SK-N-SH treated with all-trans-retinoic acid at 6 μM for 48 hours (cell line): Measurements from ENCODE around the gene COL12A1.

Experiments used
- ATAC-seq: fragments of 200-7000 bp; cut with Tn5 transposase; 3 replicates; pipeline ENCODE4 v1.9.1; 2020; ENCODE audit warnings: mild to moderate bottlenecking, moderate library complexity
- ARNTL ChIP-seq: fragments of 450-650 bp; formaldehyde crosslinking; IDR thresholded peaks from 2 replicates; pipeline ENCODE4 v1.5.0; 2020; ENCODE audit warnings: low read depth, mild to moderate bottlenecking, moderate library complexity, borderline replicate concordance
- BACH2 ChIP-seq: fragments of 250-450 bp; sonication (Bioruptor Pico); IDR thresholded peaks from 2 replicates; pipeline ENCODE4 v1.9.0; 2021; ENCODE audit warnings: mild to moderate bottlenecking, borderline replicate concordance
- CSDC2 ChIP-seq: fragments of 250-450 bp; sonication (Bioruptor Pico); IDR thresholded peaks from 2 replicates; pipeline ENCODE4 v1.5.0; 2020; ENCODE audit warnings: mild to moderate bottlenecking, moderate library complexity
- ESRRG ChIP-seq: fragments of 250-450 bp; sonication (Bioruptor Pico); IDR thresholded peaks from 2 replicates; pipeline ENCODE4 v1.6.1; 2021; ENCODE audit warnings: mild to moderate bottlenecking
- GLIS3 ChIP-seq: fragments of 250-450 bp; sonication (Bioruptor Pico); IDR thresholded peaks from 2 replicates; pipeline ENCODE4 v1.5.0; 2020; ENCODE audit warnings: mild to moderate bottlenecking, moderate library complexity
- ISL1 ChIP-seq: fragments of 250-450 bp; sonication (Bioruptor Pico); IDR thresholded peaks from 2 replicates; pipeline ENCODE4 v2.1.2; 2022; ENCODE audit warnings: mild to moderate bottlenecking, moderate library complexity
- OSR1 ChIP-seq: fragments of 250-450 bp; sonication (Bioruptor Pico); IDR thresholded peaks from 2 replicates; pipeline ENCODE4 v1.8.0; 2022; ENCODE audit warnings: moderate library complexity, mild to moderate bottlenecking, inconsistent platforms
- PPARA ChIP-seq: fragments of 250-450 bp; sonication (Bioruptor Pico); IDR thresholded peaks from 2 replicates; pipeline ENCODE4 v1.5.0; 2020; ENCODE audit warnings: mild to moderate bottlenecking, borderline replicate concordance
- RARB ChIP-seq: fragments of 250-450 bp; sonication (Bioruptor Pico); IDR thresholded peaks from 2 replicates; pipeline ENCODE4 v1.8.0; 2021; ENCODE audit warnings: mild to moderate bottlenecking, moderate library complexity
- SNAI2 ChIP-seq: fragments of 250-450 bp; sonication (Bioruptor Pico); IDR thresholded peaks from 2 replicates; pipeline ENCODE4 v1.5.0; 2020; ENCODE audit warnings: mild to moderate bottlenecking, moderate library complexity
- TCF4 ChIP-seq: fragments of 250-450 bp; sonication (Bioruptor Pico); IDR thresholded peaks from 2 replicates; pipeline ENCODE4 v1.8.0; 2021; ENCODE audit warnings: mild to moderate bottlenecking, moderate library complexity, borderline replicate concordance
- TOX ChIP-seq: fragments of 250-450 bp; sonication (Bioruptor Pico); IDR thresholded peaks from 2 replicates; pipeline ENCODE4 v1.8.0; 2021; ENCODE audit warnings: mild to moderate bottlenecking, moderate library complexity, borderline replicate concordance
- ZC3H10 ChIP-seq: fragments of 250-450 bp; sonication (Bioruptor Pico); IDR thresholded peaks from 2 replicates; pipeline ENCODE4 v1.5.1; 2021; ENCODE audit warnings: mild to moderate bottlenecking, moderate library complexity
- ZFP3 ChIP-seq: fragments of 250-450 bp; sonication (Bioruptor Pico); IDR thresholded peaks from 2 replicates; pipeline ENCODE4 v1.5.0; 2020; ENCODE audit warnings: mild to moderate bottlenecking, moderate library complexity
- ZFP30 ChIP-seq: fragments of 450-650 bp; formaldehyde crosslinking; IDR thresholded peaks from 2 replicates; pipeline ENCODE4 v1.5.0; 2022; ENCODE audit warnings: mild to moderate bottlenecking, moderate library complexity
- ZNF565 ChIP-seq: fragments of 450-650 bp; formaldehyde crosslinking; conservative IDR thresholded peaks from 2 replicates; pipeline ENCODE4 v1.5.0; 2020; ENCODE audit warnings: low read depth, mild to moderate bottlenecking, moderate library complexity
- ZNF70 ChIP-seq: fragments of 450-650 bp; formaldehyde crosslinking; IDR thresholded peaks from 2 replicates; pipeline ENCODE4 v1.5.0; 2020; ENCODE audit warnings: mild to moderate bottlenecking, moderate library complexity
- ZNF8 ChIP-seq: fragments of 450-650 bp; formaldehyde crosslinking; IDR thresholded peaks from 2 replicates; pipeline ENCODE4 v1.5.0; 2020; ENCODE audit warnings: mild to moderate bottlenecking, moderate library complexity
- TF ChIP-seq, protein P1 (sequence below): fragments of 250-450 bp; sonication (Bioruptor Pico); IDR thresholded peaks from 2 replicates; pipeline ENCODE4 v1.5.1; 2021; ENCODE audit warnings: mild to moderate bottlenecking, moderate library complexity
- TF ChIP-seq, protein P2 (sequence below): fragments of 250-450 bp; sonication (Bioruptor Pico); IDR thresholded peaks from 2 replicates; pipeline ENCODE4 v1.5.1; 2020; ENCODE audit warnings: low read depth, mild to moderate bottlenecking, moderate library complexity
- TF ChIP-seq, protein P3 (sequence below): fragments of 250-450 bp; sonication (Bioruptor Pico); IDR thresholded peaks from 2 replicates; pipeline ENCODE4 v1.8.0; 2021; ENCODE audit warnings: low read depth, mild to moderate bottlenecking, moderate library complexity, borderline replicate concordance

The COL12A1 gene

DNA sequence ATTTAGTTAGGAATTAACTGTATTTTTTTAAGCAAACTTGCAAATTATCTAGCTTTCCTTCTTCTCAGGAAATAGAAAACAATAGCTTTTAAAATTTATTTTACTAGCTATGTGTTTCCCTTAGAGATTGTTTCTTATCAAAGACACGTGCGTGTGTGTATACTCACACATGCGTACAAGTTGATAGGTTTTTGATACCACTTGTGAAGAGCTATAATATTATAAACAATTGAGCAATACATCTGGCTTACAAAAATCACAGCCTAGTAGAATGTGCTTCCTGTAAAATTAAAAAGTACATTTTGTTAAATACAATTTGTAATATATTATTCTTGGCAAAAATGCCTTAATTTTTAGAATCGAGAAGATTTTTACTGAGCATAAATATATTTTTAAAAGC lies 33.9 kb downstream of the COL12A1 start:
- TF ChIP-seq ZFP3 (no peak), GLIS3 (CRISPR knock-in tag) (no peak), ARNTL (CRISPR knock-in tag) (no peak), ISL1 (CRISPR knock-in tag) (no peak)
- TF ChIP-seq, protein P1, sequence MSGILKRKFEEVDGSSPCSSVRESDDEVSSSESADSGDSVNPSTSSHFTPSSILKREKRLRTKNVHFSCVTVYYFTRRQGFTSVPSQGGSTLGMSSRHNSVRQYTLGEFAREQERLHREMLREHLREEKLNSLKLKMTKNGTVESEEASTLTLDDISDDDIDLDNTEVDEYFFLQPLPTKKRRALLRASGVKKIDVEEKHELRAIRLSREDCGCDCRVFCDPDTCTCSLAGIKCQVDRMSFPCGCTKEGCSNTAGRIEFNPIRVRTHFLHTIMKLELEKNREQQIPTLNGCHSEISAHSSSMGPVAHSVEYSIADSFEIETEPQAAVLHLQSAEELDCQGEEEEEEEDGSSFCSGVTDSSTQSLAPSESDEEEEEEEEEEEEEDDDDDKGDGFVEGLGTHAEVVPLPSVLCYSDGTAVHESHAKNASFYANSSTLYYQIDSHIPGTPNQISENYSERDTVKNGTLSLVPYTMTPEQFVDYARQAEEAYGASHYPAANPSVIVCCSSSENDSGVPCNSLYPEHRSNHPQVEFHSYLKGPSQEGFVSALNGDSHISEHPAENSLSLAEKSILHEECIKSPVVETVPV: no peak
- TF ChIP-seq, protein P2, sequence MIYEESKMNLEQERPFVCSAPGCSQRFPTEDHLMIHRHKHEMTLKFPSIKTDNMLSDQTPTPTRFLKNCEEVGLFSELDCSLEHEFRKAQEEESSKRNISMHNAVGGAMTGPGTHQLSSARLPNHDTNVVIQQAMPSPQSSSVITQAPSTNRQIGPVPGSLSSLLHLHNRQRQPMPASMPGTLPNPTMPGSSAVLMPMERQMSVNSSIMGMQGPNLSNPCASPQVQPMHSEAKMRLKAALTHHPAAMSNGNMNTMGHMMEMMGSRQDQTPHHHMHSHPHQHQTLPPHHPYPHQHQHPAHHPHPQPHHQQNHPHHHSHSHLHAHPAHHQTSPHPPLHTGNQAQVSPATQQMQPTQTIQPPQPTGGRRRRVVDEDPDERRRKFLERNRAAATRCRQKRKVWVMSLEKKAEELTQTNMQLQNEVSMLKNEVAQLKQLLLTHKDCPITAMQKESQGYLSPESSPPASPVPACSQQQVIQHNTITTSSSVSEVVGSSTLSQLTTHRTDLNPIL: no peak
- TF ChIP-seq, all 23 proteins: peak for 0
- ATAC-seq: no peak

DNA sequence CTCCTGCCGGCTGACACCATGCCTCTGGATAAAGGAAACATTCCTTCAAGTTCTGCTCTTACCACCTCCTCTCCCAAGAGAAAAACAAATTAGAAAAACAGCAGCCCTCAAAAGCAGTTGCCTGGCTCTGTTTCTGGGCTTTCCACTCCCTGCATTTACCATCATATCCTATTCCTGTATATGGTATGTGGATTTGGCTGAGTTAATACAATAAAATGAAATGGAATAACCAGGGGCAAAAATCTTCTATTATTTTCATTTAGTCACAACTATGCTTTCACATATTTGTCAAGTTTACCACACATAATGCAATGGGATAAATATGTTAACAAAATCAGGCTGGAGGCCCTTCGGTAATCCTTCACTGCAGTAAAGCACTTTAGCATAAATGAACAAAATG lies 34.3 kb downstream of the COL12A1 start:
- no peak for TF ChIP-seq GLIS3 (CRISPR knock-in tag)
- TF ChIP-seq ZC3H10 (CRISPR knock-in tag): no peak
- ATAC-seq: no peak

DNA sequence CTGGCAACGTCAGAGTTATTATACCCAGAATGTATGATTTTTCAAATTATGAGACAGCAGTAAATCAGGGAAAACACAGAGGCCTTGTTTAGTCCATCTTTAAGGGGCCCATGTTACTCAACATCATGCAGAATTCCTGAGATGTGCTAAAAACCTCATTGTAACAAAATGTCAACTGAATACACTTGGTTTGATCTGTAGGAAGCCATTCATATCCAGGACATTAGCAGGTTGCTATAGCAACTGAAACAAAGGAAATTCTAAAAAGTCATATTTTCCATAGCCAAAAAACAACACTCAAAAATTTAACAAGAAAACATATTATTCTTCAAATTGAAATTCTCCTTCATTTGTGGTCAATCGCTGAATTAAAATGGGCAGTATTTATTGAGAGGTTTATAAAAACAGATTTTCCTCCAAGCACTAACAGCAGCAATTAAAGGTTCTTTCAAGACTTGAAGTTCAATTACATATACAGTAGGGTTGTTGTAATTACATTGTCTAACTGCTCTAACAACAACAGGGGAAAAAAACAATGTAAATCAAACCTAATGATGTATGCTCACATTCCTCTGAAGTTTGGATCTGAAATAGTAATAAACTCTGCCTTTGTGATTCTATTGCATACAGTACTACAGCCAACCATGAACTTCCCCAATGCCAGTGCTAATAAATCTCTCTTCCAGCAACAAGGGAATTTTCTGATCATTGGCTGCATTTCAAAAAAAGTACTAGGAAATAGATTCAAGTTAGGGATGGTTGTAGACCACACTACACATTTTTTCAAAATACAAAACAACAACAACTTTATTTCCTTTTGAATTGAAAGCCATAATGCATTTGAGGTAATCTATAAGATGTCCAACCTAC lies 34.9 kb downstream of the COL12A1 start:
- no peak for ATAC-seq
- TF ChIP-seq ZNF565 (no peak), ZFP3 (no peak), SNAI2 (CRISPR knock-in tag) (no peak), TOX (CRISPR knock-in tag) (no peak), RARB (CRISPR knock-in tag) (no peak), BACH2 (CRISPR knock-in tag) (no peak), GLIS3 (CRISPR knock-in tag) (no peak), PPARA (no peak), ZNF70 (CRISPR knock-in tag) (no peak), ZC3H10 (CRISPR knock-in tag) (no peak), ZFP30 (no peak), OSR1 (no peak), ZNF8 (CRISPR knock-in tag) (no peak), TCF4 (CRISPR knock-in tag) (no peak), CSDC2 (CRISPR knock-in tag) (no peak), ISL1 (CRISPR knock-in tag) (no peak)
- TF ChIP-seq, protein P1: no peak
- TF ChIP-seq, protein P3, sequence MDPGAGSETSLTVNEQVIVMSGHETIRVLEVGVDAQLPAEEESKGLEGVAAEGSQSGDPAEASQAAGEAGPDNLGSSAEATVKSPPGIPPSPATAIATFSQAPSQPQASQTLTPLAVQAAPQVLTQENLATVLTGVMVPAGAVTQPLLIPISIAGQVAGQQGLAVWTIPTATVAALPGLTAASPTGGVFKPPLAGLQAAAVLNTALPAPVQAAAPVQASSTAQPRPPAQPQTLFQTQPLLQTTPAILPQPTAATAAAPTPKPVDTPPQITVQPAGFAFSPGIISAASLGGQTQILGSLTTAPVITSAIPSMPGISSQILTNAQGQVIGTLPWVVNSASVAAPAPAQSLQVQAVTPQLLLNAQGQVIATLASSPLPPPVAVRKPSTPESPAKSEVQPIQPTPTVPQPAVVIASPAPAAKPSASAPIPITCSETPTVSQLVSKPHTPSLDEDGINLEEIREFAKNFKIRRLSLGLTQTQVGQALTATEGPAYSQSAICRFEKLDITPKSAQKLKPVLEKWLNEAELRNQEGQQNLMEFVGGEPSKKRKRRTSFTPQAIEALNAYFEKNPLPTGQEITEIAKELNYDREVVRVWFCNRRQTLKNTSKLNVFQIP (CRISPR knock-in tag): no peak

DNA sequence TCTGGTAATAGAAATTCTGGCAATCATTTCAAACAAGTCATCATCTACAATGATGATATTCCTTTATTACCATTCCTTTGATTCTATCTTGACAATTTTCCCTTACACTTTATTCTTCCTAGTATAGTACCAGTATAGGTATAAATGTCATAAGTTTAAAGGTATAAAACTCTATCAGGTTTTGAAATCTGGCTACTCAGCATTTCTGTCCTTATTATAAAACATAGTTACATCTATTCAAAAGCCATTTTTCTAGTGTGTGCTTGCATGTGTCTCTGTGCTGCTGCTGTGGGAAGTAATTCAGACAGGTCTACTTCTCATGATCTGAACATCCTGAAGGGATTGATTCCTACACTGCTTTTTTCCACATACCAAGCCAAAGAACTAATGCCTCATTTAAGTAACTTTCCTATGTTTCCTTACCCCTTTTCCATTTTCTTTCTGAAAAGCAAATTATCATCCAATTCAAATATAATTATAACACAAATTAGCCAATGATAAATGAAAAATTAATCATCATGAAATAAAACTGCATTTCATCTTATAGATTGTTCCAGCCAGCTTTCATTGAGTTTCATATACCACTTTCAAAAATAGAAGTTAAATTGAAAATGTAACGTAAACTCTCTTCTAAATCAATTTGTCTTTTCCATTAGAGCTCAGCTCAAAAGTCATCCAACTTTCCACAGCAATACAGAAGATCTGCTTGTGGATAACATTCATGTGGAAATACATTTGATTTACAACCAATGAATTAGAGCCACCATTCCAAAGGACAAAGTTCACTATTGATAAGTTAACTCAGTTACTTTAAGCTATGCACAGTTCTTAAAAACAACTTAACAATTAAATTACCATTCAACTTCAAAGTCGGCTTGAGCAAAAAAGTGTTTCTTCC lies 35.9 kb downstream of the COL12A1 start:
- ATAC-seq: no peak
- TF ChIP-seq ESRRG (no peak), CSDC2 (CRISPR knock-in tag) (no peak), ZNF8 (CRISPR knock-in tag) (no peak), BACH2 (CRISPR knock-in tag) (no peak), ZNF70 (CRISPR knock-in tag) (no peak), TCF4 (CRISPR knock-in tag) (no peak), ISL1 (CRISPR knock-in tag) (no peak), ZFP30 (no peak), ZC3H10 (CRISPR knock-in tag) (no peak), ZNF565 (no peak), PPARA (no peak)
- TF ChIP-seq, protein P2: no peak
- TF ChIP-seq, protein P1: no peak
